GM23338 (cell line): ENCODE measurements around the gene RPN2. TPM values are rescaled to one million over a fixed set of nuclear protein-coding genes. Genes with fewer than 3 reads are reported as not detected.

Experiments used
- ATAC-seq: fragments of 200-7000 bp; cut with Tn5 transposase; 3 replicates; pipeline ENCODE4 v1.9.1; 2020
- DNase-seq: peaks from one replicate; pipeline ENCODE4 v3.0.0-alpha.2; 2015; ENCODE audit warnings: low spot score
- H2AFZ ChIP-seq: fragments of 200-600 bp; sonication (generic); 2 replicates; pipeline ENCODE4 v1.8.0; 2016; ENCODE audit warnings: antibody characterized with exemption, mild to moderate bottlenecking, moderate library complexity
- H3F3A ChIP-seq: fragments of 200-600 bp; sonication (generic); replicated peaks from 2 replicates; pipeline ENCODE4 v1.8.0; 2017; ENCODE audit warnings: antibody characterized with exemption, mixed run types, low read depth
- H3K27ac ChIP-seq: fragments of 200-600 bp; sonication (generic); 2 replicates; pipeline ENCODE4 v1.6.1; 2016; ENCODE audit warnings: low read depth
- H3K27me3 ChIP-seq: fragments of 200-600 bp; sonication (generic); 2 replicates; pipeline ENCODE4 v1.8.0; 2016; ENCODE audit warnings: mild to moderate bottlenecking, mixed run types, moderate library complexity; ENCODE audit not compliant: insufficient read depth
- H3K36me3 ChIP-seq: fragments of 200-600 bp; sonication (generic); 2 replicates; pipeline ENCODE4 v1.8.0; 2016; ENCODE audit warnings: mild to moderate bottlenecking; ENCODE audit not compliant: insufficient read depth
- H3K4me1 ChIP-seq: fragments of 200-600 bp; sonication (generic); 2 replicates; pipeline ENCODE4 v1.8.0; 2016; ENCODE audit warnings: mild to moderate bottlenecking, moderate library complexity; ENCODE audit not compliant: insufficient read depth
- H3K4me2 ChIP-seq: fragments of 200-600 bp; sonication (generic); 2 replicates; pipeline ENCODE4 v1.7.1; 2017; ENCODE audit warnings: mixed run types
- H3K4me3 ChIP-seq: fragments of 200-600 bp; sonication (generic); 2 replicates; pipeline ENCODE4 v1.6.1; 2016; ENCODE audit warnings: mixed run types
- H3K79me2 ChIP-seq: fragments of 200-600 bp; sonication (generic); replicated peaks from 2 replicates; pipeline ENCODE4 v1.8.0; 2017; ENCODE audit warnings: mild to moderate bottlenecking; ENCODE audit not compliant: insufficient read depth
- H3K9me2 ChIP-seq: fragments of 200-600 bp; sonication (generic); 2 replicates; pipeline ENCODE4 v1.8.0; 2017; ENCODE audit not compliant: insufficient read depth
- H4K20me1 ChIP-seq: fragments of 200-600 bp; sonication (generic); replicated peaks from 2 replicates; pipeline ENCODE4 v1.8.0; 2017; ENCODE audit warnings: mild to moderate bottlenecking; ENCODE audit not compliant: insufficient read depth
- H3K27ac Mint-ChIP-seq: 2 replicates; pipeline ENCODE4 v1.8.0; 2020; ENCODE audit warnings: inconsistent platforms, mild to moderate bottlenecking, moderate library complexity, mixed read lengths
- H3K27me3 Mint-ChIP-seq: 3 replicates; pipeline ENCODE4 v1.8.0; 2022; ENCODE audit warnings: low read depth, mild to moderate bottlenecking, moderate library complexity, mixed read lengths, inconsistent platforms; ENCODE audit not compliant: insufficient read depth, poor library complexity
- H3K36me3 Mint-ChIP-seq: 3 replicates; pipeline ENCODE4 v1.8.0; 2021; ENCODE audit warnings: low read depth, mild to moderate bottlenecking, inconsistent platforms, moderate library complexity, mixed read lengths
- H3K4me1 Mint-ChIP-seq: 3 replicates; pipeline ENCODE4 v1.8.0; 2020; ENCODE audit warnings: mild to moderate bottlenecking, inconsistent platforms, mixed read lengths
- H3K4me3 Mint-ChIP-seq: 3 replicates; pipeline ENCODE4 v1.8.0; 2021; ENCODE audit warnings: moderate library complexity, mild to moderate bottlenecking, inconsistent platforms, mixed read lengths
- H3K9me3 Mint-ChIP-seq: 3 replicates; pipeline ENCODE4 v1.8.0; 2020; ENCODE audit warnings: moderate library complexity, mild to moderate bottlenecking, inconsistent platforms, mixed read lengths
- CREB1 ChIP-seq: fragments of 250-450 bp; sonication (Bioruptor Pico); IDR thresholded peaks from 2 replicates; pipeline ENCODE4 v1.5.0; 2020; ENCODE audit warnings: low read depth, mild to moderate bottlenecking, moderate library complexity
- EZH2 ChIP-seq: fragments of 200-600 bp; sonication (generic); IDR thresholded peaks from one replicate; pipeline ENCODE4 v1.8.0; 2017; ENCODE audit warnings: antibody characterized with exemption, mild to moderate bottlenecking, low read depth; ENCODE audit not compliant: unreplicated experiment
- EZH2phosphoT487 ChIP-seq: fragments of 200-600 bp; sonication (generic); IDR thresholded peaks from one replicate; pipeline ENCODE4 v1.8.1; 2018; ENCODE audit warnings: antibody characterized with exemption; ENCODE audit not compliant: unreplicated experiment
- JUNB ChIP-seq: IDR thresholded peaks from one replicate; pipeline ENCODE4 v1.6.1; 2016; ENCODE audit warnings: antibody characterized with exemption; ENCODE audit not compliant: unreplicated experiment
- NANOG ChIP-seq: IDR thresholded peaks from 2 replicates; pipeline ENCODE4 v1.6.1; 2016; ENCODE audit warnings: antibody characterized with exemption, borderline replicate concordance
- POLR2AphosphoS5 ChIP-seq: IDR thresholded peaks from 2 replicates; pipeline ENCODE4 v1.6.1; 2016; ENCODE audit warnings: antibody characterized with exemption, low read depth
- REST ChIP-seq: IDR thresholded peaks from one replicate; pipeline ENCODE4 v1.6.1; 2018; ENCODE audit warnings: antibody characterized with exemption; ENCODE audit not compliant: unreplicated experiment
- ZNF114 ChIP-seq: fragments of 250-450 bp; sonication (Bioruptor Pico); IDR thresholded peaks from 2 replicates; pipeline ENCODE4 v1.5.0; 2020; ENCODE audit warnings: mild to moderate bottlenecking, moderate library complexity
- ZNF462 ChIP-seq: fragments of 250-450 bp; sonication (Bioruptor Pico); IDR thresholded peaks from 2 replicates; pipeline ENCODE4 v1.5.0; 2020; ENCODE audit warnings: mild to moderate bottlenecking, moderate library complexity
- polyA plus RNA-seq: library from polyadenylated mRNA; unstranded; fragments of >200 nt; fragmentation: Nextera tagmentation; extraction: Ambion mirVana; gene quantifications from 2 replicates; pipeline ENCODE4 v1.2.1, GENCODE V29; 2016
- total RNA-seq: library from RNA; depleted of rRNA; stranded (reverse); fragments of >200 nt; shearing (Covaris generic); gene quantifications from 2 replicates; pipeline ENCODE4 v1.2.3, GENCODE V29; 2014

RPN2 gene
- total and polyA plus RNA-seq, 2 experiments from 2014 or later = 244 to 302 TPM

GRCh38 chr20:37228082-37228481 is 49.0 kb downstream of the RPN2 start:
- Histone ChIP-seq H3K4me2 (peak overlapping the region; percentile 61), H3K4me3 (no peak overlapping the region), H4K20me1 (peaks cover 25% of the 10 kb centered on the region), H2AFZ (no peak overlapping the region), H3K36me3 (peaks cover 80% of the 10 kb centered on the region), H3K9me2 (no peaks in the 10 kb centered on the region), H3F3A (peaks cover 11% of the 10 kb centered on the region; the same call in 1 of the 2 replicates), H3K4me1 (peaks cover 33% of the 10 kb centered on the region), H3K27ac (peak overlapping the region; percentile 94), H3K79me2 (peaks cover 11% of the 10 kb centered on the region), H3K27me3 (no peaks in the 10 kb centered on the region)
- Mint-ChIP-seq H3K27ac (peak overlapping the region; percentile 83), H3K36me3 (peaks cover 96% of the 10 kb centered on the region), H3K27me3 (peaks cover 3% of the 10 kb centered on the region), H3K4me3 (no peak overlapping the region), H3K9me3 (no peaks in the 10 kb centered on the region), H3K4me1 (peaks cover 42% of the 10 kb centered on the region)
- TF ChIP-seq REST (no peak), JUNB (no peak), ZNF114 (CRISPR knock-in tag) (no peak), NANOG (no peak), EZH2phosphoT487 (no peak), EZH2 (no peak), POLR2AphosphoS5 (no peak), CREB1 (CRISPR knock-in tag) (no peak), ZNF462 (no peak)
- DNase-seq (no peak), ATAC-seq (no peak)
